Measurements from ENCODE around the gene DMBT1. TPM values are rescaled to one million over a fixed set of nuclear protein-coding genes. Genes with fewer than 3 reads are reported as not detected.

The DMBT1 gene
- total and polyA plus RNA-seq, 12 donors, result under 0.01 to 0.32 (median 0.15) TPM; not detected in 7

DNA sequence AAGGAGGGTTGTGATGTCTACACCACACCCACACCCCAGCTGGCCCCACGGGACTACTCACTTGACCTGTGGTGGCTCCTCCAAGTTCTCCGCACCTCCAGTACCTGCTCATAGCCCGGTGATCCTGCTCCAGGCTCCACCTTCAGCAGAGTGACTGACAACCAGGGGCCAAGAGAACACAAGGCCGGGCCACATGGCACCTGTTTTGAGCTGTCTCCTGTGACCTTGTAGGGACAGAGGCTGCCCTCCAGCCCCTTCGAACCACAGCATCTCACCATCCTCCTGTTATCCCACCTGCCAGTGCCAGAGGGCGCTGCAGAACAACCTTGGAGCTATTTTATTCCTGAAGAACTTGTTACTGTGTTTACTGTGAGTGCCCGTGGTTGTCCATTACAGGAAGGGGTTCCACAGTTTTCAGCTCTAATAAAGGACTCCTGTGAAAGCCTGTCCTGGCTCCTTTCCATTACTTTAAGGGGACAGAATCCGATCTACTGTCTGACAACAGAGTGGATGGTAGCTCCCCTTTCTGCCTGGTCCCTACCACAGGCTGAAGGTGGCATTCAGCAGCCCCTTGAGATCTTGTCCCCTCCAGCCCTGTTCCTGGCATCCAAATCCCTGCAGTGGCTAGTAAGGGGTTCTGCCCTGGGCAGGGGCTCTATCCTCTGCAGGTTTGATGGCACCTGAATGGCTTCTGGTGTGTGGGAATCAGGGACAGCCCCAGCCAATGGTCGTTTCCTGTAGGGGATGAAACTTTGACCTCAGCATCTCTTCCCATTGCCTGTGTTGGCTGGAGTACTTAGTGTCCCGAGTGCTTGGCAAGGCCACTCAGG, 88.3 kb downstream of the DMBT1 start:
- no peaks in the 10 kb centered on the region for H3K4me1 ChIP-seq (replicated peaks in 1 of 2)
- no peak for TF ChIP-seq POLR2A (IDR thresholded peaks at IDR 0.05)
- TF ChIP-seq, protein P1, sequence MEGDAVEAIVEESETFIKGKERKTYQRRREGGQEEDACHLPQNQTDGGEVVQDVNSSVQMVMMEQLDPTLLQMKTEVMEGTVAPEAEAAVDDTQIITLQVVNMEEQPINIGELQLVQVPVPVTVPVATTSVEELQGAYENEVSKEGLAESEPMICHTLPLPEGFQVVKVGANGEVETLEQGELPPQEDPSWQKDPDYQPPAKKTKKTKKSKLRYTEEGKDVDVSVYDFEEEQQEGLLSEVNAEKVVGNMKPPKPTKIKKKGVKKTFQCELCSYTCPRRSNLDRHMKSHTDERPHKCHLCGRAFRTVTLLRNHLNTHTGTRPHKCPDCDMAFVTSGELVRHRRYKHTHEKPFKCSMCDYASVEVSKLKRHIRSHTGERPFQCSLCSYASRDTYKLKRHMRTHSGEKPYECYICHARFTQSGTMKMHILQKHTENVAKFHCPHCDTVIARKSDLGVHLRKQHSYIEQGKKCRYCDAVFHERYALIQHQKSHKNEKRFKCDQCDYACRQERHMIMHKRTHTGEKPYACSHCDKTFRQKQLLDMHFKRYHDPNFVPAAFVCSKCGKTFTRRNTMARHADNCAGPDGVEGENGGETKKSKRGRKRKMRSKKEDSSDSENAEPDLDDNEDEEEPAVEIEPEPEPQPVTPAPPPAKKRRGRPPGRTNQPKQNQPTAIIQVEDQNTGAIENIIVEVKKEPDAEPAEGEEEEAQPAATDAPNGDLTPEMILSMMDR (IDR thresholded peaks at IDR 0.05), result peak; percentile 46 to 71 (median 65)
- intact Hi-C loops (cut with DNase I), result loop anchor here (2.0 to 5.0 kb wide), 2 partner anchors 53 to 56 kb away; no protein-coding TSS in a partner anchor
- no peak overlapping the region for H3K4me3 ChIP-seq
- no peak overlapping the region for H3K27ac ChIP-seq
- no peaks in the 10 kb centered on the region for H3K36me3 ChIP-seq (replicated peaks in 1 of 2)
- H3K27me3 ChIP-seq, result no peaks in the 10 kb centered on the region
- no peaks in the 10 kb centered on the region for H3K9me3 ChIP-seq (replicated peaks in 1 of 3)
- peak; percentile 15 to 71 (median 49) for DNase-seq
- WGBS, 4 donors, result 26 to 28% (median 28%) methylated on average over 7 to 10 of the region's 10 CpGs

DNA sequence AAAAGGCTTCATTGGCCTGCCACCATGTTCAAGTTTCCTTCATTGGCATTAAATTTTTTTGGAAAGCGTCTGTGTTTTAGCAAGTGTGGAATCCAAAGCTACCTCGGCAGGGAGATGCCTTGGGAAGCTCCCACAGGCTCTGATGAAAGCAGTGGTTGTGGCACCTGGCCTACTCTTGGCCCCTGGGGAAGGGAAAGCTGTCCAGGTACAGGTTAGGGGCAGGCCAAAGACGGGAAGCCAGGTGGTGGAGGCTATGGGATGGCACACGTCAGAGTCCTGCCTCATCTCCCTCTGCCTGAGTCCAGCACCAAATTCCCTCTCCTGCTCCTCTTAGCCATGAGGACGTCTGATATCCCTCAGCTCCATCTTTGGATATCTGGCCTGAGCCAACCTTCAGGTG, 89.3 kb downstream of the DMBT1 start:
- WGBS, 4 donors, result 70 to 72% (median 71%) methylated on average over 5 of the region's 5 CpGs
- Histone ChIP-seq H3K36me3 (replicated peaks in 1 of 2) (no peaks in the 10 kb centered on the region), H3K27ac (no peak overlapping the region), H3K9me3 (replicated peaks in 1 of 3) (no peaks in the 10 kb centered on the region), H3K27me3 (no peaks in the 10 kb centered on the region), H3K4me1 (replicated peaks in 1 of 2) (no peaks in the 10 kb centered on the region), H3K4me3 (no peak overlapping the region)
- TF ChIP-seq POLR2A (IDR thresholded peaks at IDR 0.05), result no peak
- TF ChIP-seq, protein P1 (IDR thresholded peaks at IDR 0.05), result no peak
- intact Hi-C loops (cut with DNase I), result loop anchor here (2.0 to 5.0 kb wide), 2 partner anchors 52 to 55 kb away; no protein-coding TSS in a partner anchor
- peak in 1 of 7 donors; percentile 24 for DNase-seq

DNA sequence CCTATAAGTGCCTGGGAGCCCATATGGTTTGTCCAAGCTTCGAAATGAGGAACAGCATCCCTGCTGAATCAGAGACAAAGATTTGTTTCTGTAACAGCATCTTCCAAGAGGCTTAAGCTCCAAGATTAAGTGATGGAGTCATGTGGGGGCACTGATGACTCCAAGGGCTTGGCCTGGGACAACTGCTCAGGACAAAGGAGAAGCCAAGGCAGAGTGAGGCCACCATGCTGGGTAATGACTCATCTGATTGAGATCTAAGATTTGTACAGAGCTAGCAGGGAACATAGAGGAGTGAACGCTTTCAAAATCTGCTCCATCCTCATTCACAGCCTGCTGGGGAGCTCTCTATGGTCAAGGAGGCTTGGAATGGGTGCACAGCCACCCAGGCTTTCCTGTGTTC, 89.8 kb downstream of the DMBT1 start:
- H3K36me3 ChIP-seq (replicated peaks in 1 of 2), result no peaks in the 10 kb centered on the region
- DNase-seq, result peak in 1 of 7 donors; percentile 48
- no peak overlapping the region for H3K4me3 ChIP-seq
- TF ChIP-seq, protein P1 (IDR thresholded peaks at IDR 0.05), result no peak
- no peak for TF ChIP-seq POLR2A (IDR thresholded peaks at IDR 0.05)
- no peak overlapping the region for H3K27ac ChIP-seq
- intact Hi-C loops (cut with DNase I), result no loop called here
- H3K4me1 ChIP-seq (replicated peaks in 1 of 2), result no peaks in the 10 kb centered on the region
- 58 to 79% (median 74%) methylated on average over 1 to 2 of the region's 2 CpGs for WGBS, 4 donors
- no peaks in the 10 kb centered on the region for H3K27me3 ChIP-seq
- no peaks in the 10 kb centered on the region for H3K9me3 ChIP-seq (replicated peaks in 1 of 3)

DNA sequence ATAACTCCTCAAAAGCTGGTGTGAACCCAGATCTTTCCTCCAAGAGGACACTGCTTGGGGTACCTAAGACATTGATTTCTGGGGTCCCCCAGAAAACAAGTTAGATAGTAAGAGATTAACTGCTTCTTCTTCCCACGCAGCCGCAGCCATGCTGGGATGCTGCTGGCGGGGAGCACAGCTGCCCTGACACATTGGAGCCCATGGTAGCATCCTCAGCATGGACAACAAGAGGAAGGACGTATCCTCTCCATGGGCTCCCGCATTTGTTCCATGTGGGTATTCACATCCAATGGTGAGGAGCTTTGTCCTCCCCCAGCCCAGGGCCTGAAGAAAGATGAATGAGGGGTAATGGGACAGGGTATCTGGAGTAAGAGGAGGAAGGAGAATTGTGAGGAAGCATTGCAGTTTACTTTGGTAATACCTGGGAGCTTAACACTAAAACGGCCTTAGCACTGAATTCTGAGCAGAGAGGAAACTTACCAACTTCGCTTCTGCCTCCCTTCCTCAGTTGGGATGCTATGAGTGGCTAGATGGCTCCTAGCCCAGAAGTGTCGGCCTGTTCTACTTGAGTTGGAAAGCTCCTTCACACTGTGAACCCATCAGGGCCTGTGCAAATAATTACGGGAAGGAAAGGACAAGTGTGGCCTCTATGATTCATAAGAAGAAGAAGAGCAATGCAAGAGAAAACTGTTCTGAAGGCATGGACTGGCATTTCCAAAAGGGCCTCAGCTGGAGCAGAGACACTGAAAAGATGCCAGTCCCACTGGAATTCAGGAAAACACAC, 95.2 kb downstream of the DMBT1 start:
- peak in 1 of 7 donors; percentile 6 for DNase-seq
- no peak for TF ChIP-seq POLR2A (IDR thresholded peaks at IDR 0.05)
- TF ChIP-seq, protein P1 (IDR thresholded peaks at IDR 0.05), result no peak
- intact Hi-C loops (cut with DNase I), result no loop called here
- no peaks in the 10 kb centered on the region for H3K27me3 ChIP-seq
- no peak overlapping the region for H3K27ac ChIP-seq
- H3K4me3 ChIP-seq, result no peak overlapping the region
- no peaks in the 10 kb centered on the region for H3K36me3 ChIP-seq (replicated peaks in 1 of 2)
- 80 to 83% (median 81%) methylated on average over 9 of the region's 9 CpGs for WGBS, 4 donors
- H3K9me3 ChIP-seq (replicated peaks in 1 of 3), result no peaks in the 10 kb centered on the region
- H3K4me1 ChIP-seq (replicated peaks in 1 of 2), result no peaks in the 10 kb centered on the region
